C4-2B (cell line): ENCODE results near the gene DNAJC5.

ENCODE experiments used
- CTCF ChIP-seq: fragments of 450-650 bp; conservative IDR thresholded peaks from 2 replicates; pipeline ENCODE4 v1.5.1; 2017; ENCODE audit warnings: mild to moderate bottlenecking
- ZFX ChIP-seq: fragments of 450-650 bp; IDR thresholded peaks from 2 replicates; pipeline ENCODE4 v1.6.1; 2017

GRCh38 chr20:63917811-63918210 is 22.9 kb downstream of the DNAJC5 start:
- TF ChIP-seq CTCF (no peak), ZFX (no peak)
